Heart left ventricle (tissue), 13 donors: Measurements from ENCODE around the gene MT1M.
A peak's percentile ranks its signal among the peaks of the same experiment; 100 is the strongest.

ENCODE experiments used
- POLR2A ChIP-seq, 2 donors: fragments of 450-650 bp; IDR thresholded peaks; one replicate each; pipeline ENCODE4 v1.6.1; 2017; ENCODE audit warnings: antibody characterized with exemption in 2 of 2, mild to moderate bottlenecking in 2 of 2, moderate library complexity in 2 of 2
- TF ChIP-seq, protein P1 (sequence below), 12 donors: fragments of 200-600 bp; sonication (generic) in 4 of 12; IDR thresholded peaks; one replicate each; pipeline versions ENCODE4 v1.5.0 to v1.8.0; 2018 to 2022; ENCODE audit warnings: antibody characterized with exemption in 12 of 12, mild to moderate bottlenecking in 5 of 12
- donor health status: ischemic (EF 13 %, LVEDD 7.1; RV severe dilation, severe dysfunction).
- donor health status: DM: no; HTN: yes; CAD: no.
- donor health status: DM: no; HTN: no; CAD: no.
- donor health status: ischemic (EF 25% LVEDD 6.9; RV normal size, moderate dysfunction).
- donor health status: ischemic (EF 25% LVEDD 5.7; RV mildly dilated, moderate dysfunction).
- donor health status: ischemic (EF 35%, LVEDD 5.7; RV mildly dilated, moderate dysfunction).
- donor health status: nonischemic (EF 11% LVEDD 7.7; RV severe dilation, severe dysfunction).
- donor health status: DM: yes; HTN: yes; CAD: no.
- donor health status: PGD.
- donor health status: ischemic (EF 29% LVEDD 5.4; RV normal size, mild dysfunction).
- donor health status: nonischemic (EF 23%, LVEDD 6.1; RV moderate dilation, normal function).

DNA sequence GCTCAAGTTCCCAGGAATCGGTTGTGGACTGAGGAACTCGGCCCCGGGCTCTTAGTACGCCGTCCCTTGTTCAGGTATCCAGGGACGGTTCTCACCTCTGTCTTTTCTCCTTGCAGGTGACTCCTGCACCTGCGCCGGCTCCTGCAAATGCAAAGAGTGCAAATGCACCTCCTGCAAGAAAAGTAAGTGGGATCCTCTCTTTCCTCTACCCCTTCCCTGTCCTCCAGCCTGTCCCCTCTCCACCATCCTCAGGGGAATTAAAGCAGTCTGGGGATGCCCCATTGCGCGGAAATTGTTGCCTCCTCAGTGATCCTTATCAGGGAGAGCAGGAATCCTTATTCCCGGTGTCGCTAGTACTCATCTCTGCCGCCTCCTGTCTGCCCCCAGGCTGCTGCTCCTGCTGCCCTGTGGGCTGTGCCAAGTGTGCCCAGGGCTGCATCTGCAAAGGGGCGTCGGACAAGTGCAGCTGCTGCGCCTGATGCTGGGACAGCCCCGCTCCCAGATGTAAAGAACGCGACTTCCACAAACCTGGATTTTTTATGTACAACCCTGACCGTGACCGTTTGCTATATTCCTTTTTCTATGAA lies 23.5 kb upstream of the MT1M start:
- TF ChIP-seq, protein P1, sequence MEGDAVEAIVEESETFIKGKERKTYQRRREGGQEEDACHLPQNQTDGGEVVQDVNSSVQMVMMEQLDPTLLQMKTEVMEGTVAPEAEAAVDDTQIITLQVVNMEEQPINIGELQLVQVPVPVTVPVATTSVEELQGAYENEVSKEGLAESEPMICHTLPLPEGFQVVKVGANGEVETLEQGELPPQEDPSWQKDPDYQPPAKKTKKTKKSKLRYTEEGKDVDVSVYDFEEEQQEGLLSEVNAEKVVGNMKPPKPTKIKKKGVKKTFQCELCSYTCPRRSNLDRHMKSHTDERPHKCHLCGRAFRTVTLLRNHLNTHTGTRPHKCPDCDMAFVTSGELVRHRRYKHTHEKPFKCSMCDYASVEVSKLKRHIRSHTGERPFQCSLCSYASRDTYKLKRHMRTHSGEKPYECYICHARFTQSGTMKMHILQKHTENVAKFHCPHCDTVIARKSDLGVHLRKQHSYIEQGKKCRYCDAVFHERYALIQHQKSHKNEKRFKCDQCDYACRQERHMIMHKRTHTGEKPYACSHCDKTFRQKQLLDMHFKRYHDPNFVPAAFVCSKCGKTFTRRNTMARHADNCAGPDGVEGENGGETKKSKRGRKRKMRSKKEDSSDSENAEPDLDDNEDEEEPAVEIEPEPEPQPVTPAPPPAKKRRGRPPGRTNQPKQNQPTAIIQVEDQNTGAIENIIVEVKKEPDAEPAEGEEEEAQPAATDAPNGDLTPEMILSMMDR (IDR thresholded peaks at IDR 0.05) = peak in 3 of 12 donors; percentile 16 to 38 (median 30)
- TF ChIP-seq POLR2A (IDR thresholded peaks at IDR 0.05) = no peak
